ENCODE results near the gene PINLYP. TPM values are rescaled to one million over a fixed set of nuclear protein-coding genes. Genes with fewer than 3 reads are reported as not detected.

The PINLYP gene
- polyA plus RNA-seq, 3 donors, result 0.83 to 1.3 (median 0.93) TPM

DNA sequence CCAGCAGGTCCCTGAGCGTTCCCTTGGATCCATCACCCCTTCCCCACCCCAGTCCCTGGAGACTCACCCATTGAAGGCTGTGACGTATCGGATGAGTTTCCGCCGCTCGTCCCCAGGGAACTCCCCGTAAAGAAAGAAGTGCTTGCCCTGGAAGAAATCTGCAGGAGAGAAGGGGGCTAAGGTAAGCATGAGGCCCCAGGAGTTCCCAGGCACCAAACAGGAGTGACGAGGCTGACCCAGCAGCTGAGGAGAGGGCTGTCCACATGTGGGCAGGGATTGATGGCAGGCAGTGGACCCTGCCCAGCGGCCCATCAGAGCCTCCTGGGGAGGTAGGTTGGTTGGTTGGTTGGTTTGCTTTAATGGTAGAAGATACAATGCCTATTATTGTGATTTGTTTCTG, 31.5 kb upstream of the PINLYP start:
- Mint-ChIP-seq H3K36me3 (peaks cover 64 to 91% of the 10 kb centered on the region in 2 donors), H3K27ac (no peak overlapping the region), H3K4me1 (no peaks in the 10 kb centered on the region), H3K9me3 (peaks cover 0 to 3% (median 0%) of the 10 kb centered on the region in 7 donors), H3K4me3 (no peak overlapping the region), H3K27me3 (ENCODE audit: low read depth in 3 of 3) (peaks cover 0 to 2% (median 0%) of the 10 kb centered on the region in 3 donors)
- Histone ChIP-seq H3K27ac (ENCODE audit: low read depth in 1 of 2, low read length in 2 of 2) (no peak overlapping the region), H3K4me2 (replicated peaks; ENCODE audit: extremely low read depth, low read length, poor library complexity, severe bottlenecking) (no peak overlapping the region), H3K4me3 (replicated peaks in 1 of 3; ENCODE audit: low read depth in 2 of 3, low read length in 3 of 3) (no peak overlapping the region), H3K36me3 (replicated peaks in 1 of 2; ENCODE audit: control insufficient read depth in 1 of 2, insufficient read depth in 2 of 2, low read length in 2 of 2) (peaks cover 54 to 85% of the 10 kb centered on the region in 2 donors), H3K4me1 (ENCODE audit: control insufficient read depth in 1 of 2, insufficient read depth in 2 of 2, low read length in 2 of 2) (no peaks in the 10 kb centered on the region), H2AFZ (ENCODE audit: insufficient read depth, low read depth, low read length, poor library complexity, severe bottlenecking) (no peak overlapping the region), H3K79me2 (ENCODE audit: insufficient read depth, low read length) (no peaks in the 10 kb centered on the region), H3K27me3 (ENCODE audit: control insufficient read depth in 2 of 2, insufficient read depth in 2 of 2, low read length in 2 of 2) (no peaks in the 10 kb centered on the region), H4K20me1 (ENCODE audit: insufficient read depth, low read length) (no peaks in the 10 kb centered on the region), H3K9ac (ENCODE audit: insufficient read depth, low read length, poor library complexity, severe bottlenecking) (no peak overlapping the region), H3K9me3 (replicated peaks in 1 of 2; ENCODE audit: control insufficient read depth in 1 of 2, insufficient read depth in 1 of 2, low read length in 2 of 2) (no peaks in the 10 kb centered on the region)
- DNase-seq, result no peak
- TF ChIP-seq, protein P1, sequence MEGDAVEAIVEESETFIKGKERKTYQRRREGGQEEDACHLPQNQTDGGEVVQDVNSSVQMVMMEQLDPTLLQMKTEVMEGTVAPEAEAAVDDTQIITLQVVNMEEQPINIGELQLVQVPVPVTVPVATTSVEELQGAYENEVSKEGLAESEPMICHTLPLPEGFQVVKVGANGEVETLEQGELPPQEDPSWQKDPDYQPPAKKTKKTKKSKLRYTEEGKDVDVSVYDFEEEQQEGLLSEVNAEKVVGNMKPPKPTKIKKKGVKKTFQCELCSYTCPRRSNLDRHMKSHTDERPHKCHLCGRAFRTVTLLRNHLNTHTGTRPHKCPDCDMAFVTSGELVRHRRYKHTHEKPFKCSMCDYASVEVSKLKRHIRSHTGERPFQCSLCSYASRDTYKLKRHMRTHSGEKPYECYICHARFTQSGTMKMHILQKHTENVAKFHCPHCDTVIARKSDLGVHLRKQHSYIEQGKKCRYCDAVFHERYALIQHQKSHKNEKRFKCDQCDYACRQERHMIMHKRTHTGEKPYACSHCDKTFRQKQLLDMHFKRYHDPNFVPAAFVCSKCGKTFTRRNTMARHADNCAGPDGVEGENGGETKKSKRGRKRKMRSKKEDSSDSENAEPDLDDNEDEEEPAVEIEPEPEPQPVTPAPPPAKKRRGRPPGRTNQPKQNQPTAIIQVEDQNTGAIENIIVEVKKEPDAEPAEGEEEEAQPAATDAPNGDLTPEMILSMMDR (IDR thresholded peaks at IDR 0.05), result no peak
- 100% methylated on average over 8 of the region's 9 CpGs for WGBS (ENCODE audit: insufficient coverage)
- intact Hi-C loops (cut with micrococcal nuclease), result no loop called here

DNA sequence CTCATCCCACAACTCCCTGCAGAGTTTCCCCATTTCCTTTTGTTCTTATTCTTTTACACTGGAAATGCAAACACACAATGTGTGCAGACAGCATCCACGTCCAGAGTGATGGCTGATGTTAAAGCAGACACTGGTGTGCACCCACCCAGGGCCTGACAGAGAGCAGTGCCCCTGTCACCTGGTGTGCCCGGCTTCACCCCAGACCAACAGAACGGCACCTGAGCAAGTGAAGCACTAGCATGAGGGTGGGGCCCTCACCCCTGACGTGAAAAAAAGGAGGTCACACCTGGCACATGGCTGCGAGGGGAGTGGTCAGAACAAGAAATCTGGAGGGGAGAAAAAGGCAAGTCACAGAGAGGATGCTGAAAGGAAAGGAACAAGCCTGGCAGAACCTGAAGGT, 30.3 kb upstream of the PINLYP start:
- Mint-ChIP-seq H3K4me1 (no peaks in the 10 kb centered on the region), H3K36me3 (peaks cover 62 to 90% of the 10 kb centered on the region in 2 donors), H3K27ac (peak overlapping the region in 2 of 7 donors; percentile 10 to 42), H3K4me3 (no peak overlapping the region), H3K9me3 (no peaks in the 10 kb centered on the region), H3K27me3 (ENCODE audit: low read depth in 3 of 3) (peaks cover 0 to 2% (median 0%) of the 10 kb centered on the region in 3 donors)
- Histone ChIP-seq H2AFZ (ENCODE audit: insufficient read depth, low read depth, low read length, poor library complexity, severe bottlenecking) (no peak overlapping the region), H3K4me2 (replicated peaks; ENCODE audit: extremely low read depth, low read length, poor library complexity, severe bottlenecking) (no peak overlapping the region), H3K4me3 (replicated peaks in 1 of 3; ENCODE audit: low read depth in 2 of 3, low read length in 3 of 3) (no peak overlapping the region), H3K27ac (ENCODE audit: low read depth in 1 of 2, low read length in 2 of 2) (no peak overlapping the region), H3K79me2 (ENCODE audit: insufficient read depth, low read length) (no peaks in the 10 kb centered on the region), H3K27me3 (ENCODE audit: control insufficient read depth in 2 of 2, insufficient read depth in 2 of 2, low read length in 2 of 2) (no peaks in the 10 kb centered on the region), H3K4me1 (ENCODE audit: control insufficient read depth in 1 of 2, insufficient read depth in 2 of 2, low read length in 2 of 2) (no peaks in the 10 kb centered on the region), H3K36me3 (replicated peaks in 1 of 2; ENCODE audit: control insufficient read depth in 1 of 2, insufficient read depth in 2 of 2, low read length in 2 of 2) (peaks cover 60 to 85% of the 10 kb centered on the region in 2 donors), H3K9me3 (replicated peaks in 1 of 2; ENCODE audit: control insufficient read depth in 1 of 2, insufficient read depth in 1 of 2, low read length in 2 of 2) (no peaks in the 10 kb centered on the region), H3K9ac (ENCODE audit: insufficient read depth, low read length, poor library complexity, severe bottlenecking) (no peak overlapping the region), H4K20me1 (ENCODE audit: insufficient read depth, low read length) (no peaks in the 10 kb centered on the region)
- intact Hi-C loops (cut with micrococcal nuclease), result no loop called here
- no peak for DNase-seq
- 98% methylated on average over 5 of the region's 5 CpGs for WGBS (ENCODE audit: insufficient coverage)
- TF ChIP-seq, protein P1 (IDR thresholded peaks at IDR 0.05), result no peak

Data from CD14-positive monocyte (primary cell).